Activated CD4-positive, alpha-beta T cell treated with anti-CD3 and anti-CD28 coated beads for 36 hours (primary cell): ENCODE data around the gene HTR1D. TPM values are rescaled to one million over a fixed set of nuclear protein-coding genes. Genes with fewer than 3 reads are reported as not detected.
A peak's percentile ranks its signal among the peaks of the same experiment; 100 is the strongest.

ENCODE experiments used
- ATAC-seq: fragments of 200-7000 bp; cut with Tn5 transposase; one replicate; pipeline ENCODE4 v1.10.0; 2021; ENCODE audit warnings: mild to moderate bottlenecking, moderate library complexity
- CTCF ChIA-PET: fragments of 350-600 bp; sonication (Branson Sonifier 250); formaldehyde crosslinking; loops from one replicate; lab custom pipeline; 2021; ENCODE audit warnings: antibody characterized with exemption; lab: Charles Lee
- POLR2A ChIA-PET: fragments of 350-600 bp; sonication (Branson Sonifier 250); formaldehyde crosslinking; loops from one replicate; lab custom pipeline; 2021; ENCODE audit warnings: antibody characterized with exemption, inconsistent platforms; lab: Charles Lee
- DNase-seq: peaks from one replicate; pipeline ENCODE4 v3.0.0-alpha.2; 2020
- H3K27ac Mint-ChIP-seq: one replicate; pipeline ENCODE4 v1.8.0; 2021; ENCODE audit warnings: mixed read lengths
- H3K27me3 Mint-ChIP-seq: one replicate; pipeline ENCODE4 v1.8.0; 2021; ENCODE audit warnings: mixed read lengths
- H3K36me3 Mint-ChIP-seq: one replicate; pipeline ENCODE4 v1.8.0; 2021; ENCODE audit warnings: low read depth, mixed read lengths
- H3K4me1 Mint-ChIP-seq: one replicate; pipeline ENCODE4 v1.8.0; 2021; ENCODE audit warnings: mixed read lengths
- H3K4me3 Mint-ChIP-seq: one replicate; pipeline ENCODE4 v1.8.0; 2021; ENCODE audit warnings: mild to moderate bottlenecking, moderate library complexity, mixed read lengths
- H3K9me3 Mint-ChIP-seq: one replicate; pipeline ENCODE4 v1.8.0; 2021; ENCODE audit warnings: low read depth, mixed read lengths
- intact Hi-C, 2 experiments: fragments of 100-400 bp; cut with DNase I in 1 of 2; cut with micrococcal nuclease in 1 of 2; formaldehyde crosslinking; loops; one replicate each; pipeline versions ENCODE4 v1.14.2 to v1.15.1; 2022 to 2024; cut with DNase I, micrococcal nuclease
- total RNA-seq, 2 experiments: library from RNA; stranded (reverse); gene quantifications; one replicate each; pipeline ENCODE4 v1.2.3, GENCODE V29; 2021

The HTR1D gene
- total RNA-seq, 2 experiments from 2014 or later, result not detected

- H3K27me3 Mint-ChIP-seq, result no peaks in the 10 kb centered on the region
- intact Hi-C loops, result loop anchor here (2.0 to 5.0 kb wide), 2 partner anchors 152 to 522 kb away; partner anchors contain the start of genes KDM1A (in 1 of the 2), RPL11 (in 1 of the 2) and TEX46 (in 1 of the 2)
- CTCF ChIA-PET, result interaction anchor here (0.6 to 1.7 kb wide), 3 partner anchors 8 to 288 kb away, joined by 3 to 8 read pairs (median 3); no protein-coding TSS in a partner anchor
- H3K36me3 Mint-ChIP-seq, result no peaks in the 10 kb centered on the region
- no peak overlapping the region for H3K27ac Mint-ChIP-seq
- POLR2A ChIA-PET, result interaction anchor here (0.6 kb wide), 1 partner anchor 50 kb away, joined by 5 read pairs; no protein-coding TSS in a partner anchor
- DNase-seq (no peak), ATAC-seq (no peak)
- peaks cover 27% of the 10 kb centered on the region for H3K4me1 Mint-ChIP-seq
- H3K9me3 Mint-ChIP-seq, result no peaks in the 10 kb centered on the region
- H3K4me3 Mint-ChIP-seq, result peak overlapping the region; percentile 97
Measured at GRCh38 chr1:23169195-23169575, 48.1 kb downstream of the HTR1D start.

- ATAC-seq (peak; percentile 85), DNase-seq (peak; percentile 94)
- H3K9me3 Mint-ChIP-seq, result no peaks in the 10 kb centered on the region
- CTCF ChIA-PET, result interaction anchor here (0.6 to 2.1 kb wide), 3 partner anchors 9 to 288 kb away, joined by 3 to 9 read pairs (median 3); no protein-coding TSS in a partner anchor
- H3K4me3 Mint-ChIP-seq, result peak within 1 kb of the TSS; percentile 97
- peak within 1 kb of the TSS; percentile 86 for H3K27ac Mint-ChIP-seq
- H3K4me1 Mint-ChIP-seq, result peaks cover 27% of the 10 kb centered on the region
- no peaks in the 10 kb centered on the region for H3K27me3 Mint-ChIP-seq
- POLR2A ChIA-PET, result no interaction called here
- H3K36me3 Mint-ChIP-seq, result no peaks in the 10 kb centered on the region
- intact Hi-C loops, result loop anchor here (1.0 to 5.0 kb wide), 9 partner anchors 20 to 632 kb away; partner anchors contain the start of genes KDM1A (in 2 of the 2), GALE (in 1 of the 2), RPL11 (in 1 of the 2) and TEX46 (in 1 of the 2)
Measured at GRCh38 chr1:23168445-23169194, 48.7 kb downstream of the HTR1D start, which contains the start of gene LUZP1. LUZP1 (minus strand) TSS chr1:23168856.

- no peaks in the 10 kb centered on the region for H3K27me3 Mint-ChIP-seq
Measured at GRCh38 chr1:23168079-23168444, 49.2 kb downstream of the HTR1D start.

GRCh38 chr1:23167353-23168078 is 49.8 kb downstream of the HTR1D start:
- H3K36me3 Mint-ChIP-seq, result no peaks in the 10 kb centered on the region
- CTCF ChIA-PET, result interaction anchor here (1.2 to 5.0 kb wide), 3 partner anchors 17 to 67 kb away, joined by 5 to 30 read pairs (median 9); no protein-coding TSS in a partner anchor
- H3K27me3 Mint-ChIP-seq, result no peaks in the 10 kb centered on the region
- DNase-seq (peak; percentile 58), ATAC-seq (peak; percentile 10)
- H3K9me3 Mint-ChIP-seq, result no peaks in the 10 kb centered on the region
- intact Hi-C loops, result loop anchor here (1.0 to 5.0 kb wide), 9 partner anchors 19 to 633 kb away; partner anchors contain the start of genes KDM1A (in 2 of the 2), GALE (in 1 of the 2), RPL11 (in 1 of the 2) and TEX46 (in 1 of the 2)
- peak overlapping the region; percentile 42 for H3K27ac Mint-ChIP-seq
- H3K4me3 Mint-ChIP-seq, result peak overlapping the region; percentile 97
- peaks cover 27% of the 10 kb centered on the region for H3K4me1 Mint-ChIP-seq
- POLR2A ChIA-PET, result interaction anchor here (1.0 kb wide), 2 partner anchors 48 to 64 kb away, joined by 4 read pairs; no protein-coding TSS in a partner anchor

More at GRCh38 chr1:23168079-23168444, 49.2 kb downstream of the HTR1D start:
- intact Hi-C loops, result loop anchor here (1.0 to 5.0 kb wide), 9 partner anchors 20 to 632 kb away; partner anchors contain the start of genes KDM1A (in 2 of the 2), GALE (in 1 of the 2), RPL11 (in 1 of the 2) and TEX46 (in 1 of the 2)
- Mint-ChIP-seq H3K36me3 (no peaks in the 10 kb centered on the region), H3K9me3 (no peaks in the 10 kb centered on the region), H3K4me1 (peaks cover 27% of the 10 kb centered on the region), H3K27ac (peak overlapping the region; percentile 86), H3K4me3 (peak overlapping the region; percentile 97)
- ChIA-PET CTCF (interaction anchor here (2.1 to 5.0 kb wide), 2 partner anchors 16 to 68 kb away, joined by 9 to 30 read pairs; no protein-coding TSS in a partner anchor), POLR2A (interaction anchor here (1.0 kb wide), 2 partner anchors 49 to 65 kb away, joined by 4 read pairs; no protein-coding TSS in a partner anchor)
- DNase-seq (peak; percentile 52), ATAC-seq (peak; percentile 31)

GRCh38 chr1:23166854-23167253 is 50.4 kb downstream of the HTR1D start:
- ATAC-seq, result no peak
- H3K27ac Mint-ChIP-seq, result no peak overlapping the region

GRCh38 chr1:23163395-23163794 is 53.9 kb downstream of the HTR1D start:
- ATAC-seq (no peak), DNase-seq (no peak)
- intact Hi-C loops, result no loop called here
- Mint-ChIP-seq H3K27ac (no peak overlapping the region), H3K36me3 (no peaks in the 10 kb centered on the region), H3K4me3 (no peak overlapping the region), H3K9me3 (no peaks in the 10 kb centered on the region), H3K4me1 (peaks cover 14% of the 10 kb centered on the region), H3K27me3 (no peaks in the 10 kb centered on the region)
- CTCF ChIA-PET, result interaction anchor here (0.7 to 5.0 kb wide), 3 partner anchors 22 to 63 kb away, joined by 3 to 30 read pairs (median 5); no protein-coding TSS in a partner anchor
- POLR2A ChIA-PET, result no interaction called here

More at GRCh38 chr1:23166854-23167253, 50.4 kb downstream of the HTR1D start:
- intact Hi-C loops, result loop anchor here in 1 of 2 experiments (5.0 kb wide), 1 partner anchor 150 kb away; the partner anchor contains the start of genes KDM1A and TEX46
- no peak for DNase-seq
- no peaks in the 10 kb centered on the region for H3K36me3 Mint-ChIP-seq
- peak overlapping the region; percentile 97 for H3K4me3 Mint-ChIP-seq
- no peaks in the 10 kb centered on the region for H3K27me3 Mint-ChIP-seq
- POLR2A ChIA-PET, result interaction anchor here (1.0 kb wide), 1 partner anchor 47 kb away, joined by 4 read pairs; no protein-coding TSS in a partner anchor
- H3K9me3 Mint-ChIP-seq, result no peaks in the 10 kb centered on the region
- CTCF ChIA-PET, result interaction anchor here (1.2 to 5.0 kb wide), 4 partner anchors 12 to 67 kb away, joined by 3 to 30 read pairs (median 7); no protein-coding TSS in a partner anchor
- H3K4me1 Mint-ChIP-seq, result peaks cover 27% of the 10 kb centered on the region

- no peak overlapping the region for H3K27ac Mint-ChIP-seq
- intact Hi-C loops, result no loop called here
- DNase-seq (no peak), ATAC-seq (no peak)
- ChIA-PET POLR2A (interaction anchor here (0.6 to 1.3 kb wide), 2 partner anchors 11 to 84 kb away, joined by 3 read pairs; no protein-coding TSS in a partner anchor), CTCF (interaction anchor here (0.9 to 2.9 kb wide), 8 partner anchors 8 to 80 kb away, joined by 3 to 23 read pairs (median 6); no protein-coding TSS in a partner anchor)
- H3K4me3 Mint-ChIP-seq, result no peak overlapping the region
- H3K27me3 Mint-ChIP-seq, result no peaks in the 10 kb centered on the region
- no peaks in the 10 kb centered on the region for H3K9me3 Mint-ChIP-seq
- H3K36me3 Mint-ChIP-seq, result no peaks in the 10 kb centered on the region
- peaks cover 4% of the 10 kb centered on the region for H3K4me1 Mint-ChIP-seq
Measured at GRCh38 chr1:23159963-23160877, 57.1 kb downstream of the HTR1D start.

GRCh38 chr1:23156940-23157339 is 60.4 kb downstream of the HTR1D start:
- CTCF ChIA-PET, result no interaction called here
- POLR2A ChIA-PET, result interaction anchor here (0.5 kb wide), 1 partner anchor 16 kb away, joined by 4 read pairs; no protein-coding TSS in a partner anchor
- no peaks in the 10 kb centered on the region for H3K4me1 Mint-ChIP-seq

GRCh38 chr1:23152966-23153684 is 64.2 kb downstream of the HTR1D start:
- Mint-ChIP-seq H3K9me3 (no peaks in the 10 kb centered on the region), H3K36me3 (no peaks in the 10 kb centered on the region), H3K27me3 (no peaks in the 10 kb centered on the region), H3K27ac (no peak overlapping the region), H3K4me1 (peaks cover 14% of the 10 kb centered on the region), H3K4me3 (no peak overlapping the region)
- CTCF ChIA-PET, result no interaction called here
- intact Hi-C loops, result no loop called here
- DNase-seq (no peak), ATAC-seq (no peak)
- POLR2A ChIA-PET, result no interaction called here

More at GRCh38 chr1:23156940-23157339, 60.4 kb downstream of the HTR1D start:
- intact Hi-C loops, result no loop called here
- ATAC-seq, result no peak
- no peaks in the 10 kb centered on the region for H3K36me3 Mint-ChIP-seq
- no peaks in the 10 kb centered on the region for H3K27me3 Mint-ChIP-seq
- H3K27ac Mint-ChIP-seq, result no peak overlapping the region
- H3K9me3 Mint-ChIP-seq, result no peaks in the 10 kb centered on the region
- H3K4me3 Mint-ChIP-seq, result no peak overlapping the region
- no peak for DNase-seq
